Activated T-helper 1 cell treated with anti-CD3 and anti-CD28 coated beads, Interleukin-2, amount 50 U/mL, for 16 hours (primary cell): ENCODE results near the gene C10orf95.

Experiments
- DNase-seq, 2 donors: peaks; one replicate each; pipeline ENCODE4 v3.0.0-alpha.2; 2020; ENCODE audit warnings: low read depth in 1 of 2, low spot score in 1 of 2

C10orf95 gene

DNA sequence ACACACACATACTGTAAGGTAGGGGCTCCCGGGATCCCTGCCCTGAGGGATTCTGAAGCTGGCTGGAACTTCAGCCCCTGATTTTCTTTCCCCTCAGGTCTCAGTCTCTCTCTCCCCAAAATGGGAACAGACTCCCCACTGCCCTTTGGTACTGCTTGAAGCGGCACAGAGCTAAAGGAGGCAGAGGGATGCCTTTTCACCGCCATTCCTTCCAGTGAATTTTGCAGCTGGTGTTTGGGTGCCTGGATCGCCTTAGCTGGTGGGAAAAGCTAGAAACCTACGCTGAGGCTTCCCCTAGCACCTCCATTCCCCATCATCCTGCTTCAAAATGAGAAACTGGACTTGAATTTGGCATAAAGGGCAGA, 16.2 kb downstream of the C10orf95 start:
- no peak for DNase-seq

DNA sequence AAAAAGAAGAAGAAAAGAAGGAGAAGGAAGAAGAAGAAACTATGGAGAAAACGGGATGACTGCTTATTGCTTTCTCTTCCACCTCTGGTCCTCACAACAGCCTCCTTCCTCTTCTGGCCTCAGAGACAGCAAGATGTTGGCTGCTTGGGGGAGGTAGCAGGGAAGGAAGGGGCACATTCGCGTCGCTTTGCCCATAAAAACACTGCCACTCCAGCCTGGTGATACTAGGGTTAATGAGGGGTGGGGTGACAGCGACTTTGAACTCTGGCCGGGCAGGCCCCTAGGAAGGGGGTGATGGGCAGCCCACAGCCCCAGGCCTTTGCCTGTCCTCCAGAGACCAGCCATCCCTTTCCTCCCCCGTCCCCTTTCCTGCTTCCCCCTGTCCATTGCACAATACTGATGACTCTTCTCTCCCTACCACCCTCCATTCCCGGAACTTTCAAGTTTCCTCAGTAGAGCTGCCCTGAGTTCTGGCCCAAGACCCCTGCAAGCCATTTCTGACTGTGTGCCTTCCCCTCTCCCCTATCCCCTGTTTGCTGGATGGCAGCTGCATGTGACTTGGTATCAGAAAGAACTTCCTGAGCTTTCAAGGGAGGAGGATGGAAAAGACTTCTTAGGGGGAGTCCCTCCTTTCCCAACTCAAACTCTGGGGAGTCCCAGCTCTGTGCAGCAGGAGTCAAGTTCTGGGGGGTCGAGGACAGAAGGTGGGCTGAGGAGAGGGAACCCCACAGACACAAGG, 16.8 kb downstream of the C10orf95 start:
- no peak for DNase-seq

DNA sequence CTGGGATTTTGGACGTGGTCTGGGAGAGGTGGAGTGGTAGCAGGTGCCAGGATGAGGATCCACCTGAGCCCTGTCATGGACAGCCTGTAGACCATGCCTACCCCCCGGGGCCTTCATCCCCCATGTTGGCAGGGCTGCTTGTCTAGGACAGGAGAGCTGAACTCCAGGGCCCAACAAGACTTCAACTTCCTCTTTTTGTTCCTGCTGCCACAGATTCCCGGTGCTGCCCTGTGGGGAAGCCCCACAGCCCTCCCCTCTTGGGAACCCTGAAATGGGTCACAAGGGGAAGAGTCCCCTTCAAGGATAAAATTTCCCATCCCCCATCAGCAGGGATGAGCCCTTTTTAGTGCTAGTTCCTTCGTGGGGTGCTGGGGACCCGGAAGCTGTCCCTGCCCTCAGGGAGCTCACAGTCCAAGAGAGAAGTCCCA, 17.7 kb downstream of the C10orf95 start:
- DNase-seq = no peak

DNA sequence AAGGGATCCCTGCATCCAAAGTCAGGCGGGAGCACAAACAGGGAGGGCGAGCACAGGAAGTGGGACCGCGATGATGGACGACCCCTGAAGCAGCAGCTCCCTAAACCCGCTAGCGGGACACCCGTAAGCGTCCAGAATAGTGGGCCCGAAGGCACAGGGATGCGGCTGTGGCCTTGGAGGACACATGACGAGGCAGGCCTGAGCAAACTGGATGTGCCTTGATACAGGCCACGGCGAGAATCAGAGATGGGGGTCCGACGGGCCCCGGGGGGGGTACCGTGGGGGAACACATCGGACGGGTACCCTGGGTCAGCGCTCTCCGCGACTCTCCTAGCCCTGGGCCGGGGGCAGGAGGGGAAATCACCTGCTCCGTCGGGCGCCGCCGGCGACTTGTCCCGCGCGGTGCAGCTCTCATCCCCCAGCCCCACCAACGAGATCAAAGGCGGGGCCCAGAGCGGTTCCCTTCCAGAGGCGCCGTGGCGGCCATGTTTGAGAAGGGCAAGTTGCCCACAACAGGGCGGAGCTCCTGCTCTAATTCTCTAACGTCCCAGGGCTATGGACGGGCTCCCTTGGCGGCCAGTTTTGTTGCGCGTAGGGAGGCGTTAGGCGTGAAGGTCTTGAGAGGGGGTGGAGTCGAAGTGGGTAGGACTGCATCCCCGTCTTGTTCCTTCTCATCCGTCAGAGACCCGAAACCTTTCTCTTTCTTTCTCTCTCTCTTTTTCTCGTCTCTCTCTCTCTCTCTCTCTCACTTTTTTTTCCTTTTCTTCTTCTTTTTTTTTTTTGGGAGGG, 19.0 kb downstream of the C10orf95 start, which contains the start of gene CUEDC2:
CUEDC2 (minus strand) TSS at position 413 of the 789 bp plus-strand sequence. CDS start 7,386 bp downstream, outside the sequence.
- DNase-seq = peak; percentile 90 to 94

DNA sequence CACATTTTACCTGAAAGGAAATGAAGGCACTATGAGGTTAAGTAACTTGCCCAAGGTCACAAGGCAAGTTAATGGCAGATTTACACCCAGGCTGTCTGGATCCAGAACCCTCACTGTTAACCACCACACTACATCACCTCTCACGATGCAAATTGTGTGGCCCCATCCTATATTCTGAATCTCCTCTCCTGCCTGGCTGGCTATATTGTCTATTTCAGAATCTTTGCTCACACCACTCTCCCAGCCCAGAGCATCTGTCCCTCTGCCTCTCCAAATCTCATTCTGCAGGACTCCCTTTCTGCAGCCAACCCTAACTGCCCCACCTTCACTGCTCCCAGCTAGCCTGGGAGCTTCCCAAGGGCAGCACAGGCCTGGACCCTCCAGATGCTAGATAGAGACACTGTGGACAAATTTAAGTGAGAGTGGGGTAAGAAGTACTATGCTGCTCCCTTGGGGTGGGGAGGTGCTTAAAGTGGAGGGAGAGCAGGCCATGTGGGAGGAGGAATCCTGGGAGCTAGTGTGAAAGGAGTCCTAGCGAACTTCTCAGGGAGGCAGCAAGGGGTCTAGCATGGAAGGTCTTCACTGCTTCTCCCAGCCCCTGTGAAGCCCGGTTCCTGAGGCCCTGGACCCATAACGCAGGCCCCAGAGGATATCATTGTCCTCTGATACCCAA, 19.8 kb downstream of the C10orf95 start:
- DNase-seq = no peak

DNA sequence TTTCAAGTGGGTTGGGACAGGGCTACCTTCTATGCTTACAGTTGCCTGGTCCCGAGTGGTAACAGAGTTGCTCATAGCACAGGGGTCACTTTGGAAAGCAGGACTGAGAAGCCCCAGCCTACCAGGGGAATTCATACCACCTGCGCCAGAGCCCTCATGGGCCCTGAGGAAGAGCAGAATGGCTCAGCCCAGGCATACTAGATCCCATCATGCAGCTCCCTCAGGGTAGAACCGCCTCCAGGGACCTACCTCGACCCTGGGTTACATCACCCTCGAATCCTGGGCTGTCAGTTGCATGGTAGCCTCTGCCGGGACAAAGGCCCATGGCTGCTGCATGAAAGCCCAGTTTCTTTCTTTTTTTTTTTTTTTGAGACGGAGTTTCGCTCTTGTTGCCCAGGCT, 21.9 kb downstream of the C10orf95 start:
- DNase-seq = no peak

DNA sequence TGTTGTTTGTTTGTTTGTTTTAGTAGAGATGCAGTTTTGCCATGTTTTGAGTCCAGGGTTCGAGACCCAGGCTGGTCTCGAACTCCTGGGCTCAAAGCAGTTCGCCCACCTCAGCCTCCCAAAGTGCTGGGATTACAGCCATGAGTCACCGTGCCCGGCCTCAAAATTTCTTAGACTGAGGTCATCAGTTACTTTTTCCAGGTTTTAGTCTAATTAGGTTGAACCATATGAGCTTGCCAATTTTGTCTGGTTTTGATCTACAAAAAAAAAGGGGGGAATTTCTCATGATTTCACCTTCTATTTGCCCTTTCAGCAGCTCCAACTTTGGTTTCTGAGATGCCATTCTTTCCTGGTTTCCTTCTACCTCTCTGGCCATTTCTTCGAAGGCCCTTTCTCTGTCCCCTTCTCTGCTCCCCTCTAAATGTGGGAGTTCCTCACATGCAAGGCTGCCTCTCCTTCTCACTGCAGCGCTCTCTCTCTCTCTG, 24.5 kb downstream of the C10orf95 start:
- DNase-seq = no peak

DNA sequence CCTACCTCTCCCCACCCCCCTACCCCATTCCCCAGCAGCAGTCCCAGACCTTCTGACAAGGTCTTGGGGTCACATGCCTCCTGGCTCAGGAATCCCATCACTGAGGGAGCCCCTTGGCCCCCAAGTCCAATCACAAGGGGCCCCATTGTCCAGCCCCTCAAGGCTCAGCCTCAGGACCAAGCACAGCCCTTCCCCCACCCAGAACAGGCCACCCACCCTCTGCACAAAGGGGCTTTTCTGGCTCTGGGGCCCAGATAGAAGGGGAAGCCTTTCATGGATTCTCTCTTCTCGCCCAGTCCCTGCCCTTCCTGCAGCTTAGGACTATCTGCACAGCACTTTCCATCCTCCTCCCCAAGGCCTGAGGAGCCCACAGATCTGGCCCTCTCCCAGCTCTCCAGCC, 25.9 kb downstream of the C10orf95 start:
- no peak for DNase-seq

DNA sequence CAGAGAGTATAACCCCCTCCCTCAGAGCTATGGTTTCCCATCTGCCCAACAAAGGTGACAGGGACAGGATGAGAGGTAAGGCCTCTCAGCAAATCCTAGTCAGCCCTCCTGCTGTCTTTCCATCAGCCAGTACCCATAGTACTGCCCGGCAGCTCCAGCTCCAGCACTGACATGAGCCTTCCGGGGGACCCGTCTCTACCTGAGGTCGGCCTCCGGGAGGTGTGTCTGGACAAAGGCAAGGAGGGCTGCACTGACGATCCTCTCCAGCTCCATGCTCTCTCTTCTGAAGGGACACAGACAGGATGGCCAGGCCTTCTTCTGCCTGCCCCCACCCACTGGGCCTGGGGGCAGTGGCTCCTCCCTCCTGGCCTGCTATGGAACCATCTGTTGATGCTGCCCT, 26.4 kb downstream of the C10orf95 start:
- DNase-seq = no peak

DNA sequence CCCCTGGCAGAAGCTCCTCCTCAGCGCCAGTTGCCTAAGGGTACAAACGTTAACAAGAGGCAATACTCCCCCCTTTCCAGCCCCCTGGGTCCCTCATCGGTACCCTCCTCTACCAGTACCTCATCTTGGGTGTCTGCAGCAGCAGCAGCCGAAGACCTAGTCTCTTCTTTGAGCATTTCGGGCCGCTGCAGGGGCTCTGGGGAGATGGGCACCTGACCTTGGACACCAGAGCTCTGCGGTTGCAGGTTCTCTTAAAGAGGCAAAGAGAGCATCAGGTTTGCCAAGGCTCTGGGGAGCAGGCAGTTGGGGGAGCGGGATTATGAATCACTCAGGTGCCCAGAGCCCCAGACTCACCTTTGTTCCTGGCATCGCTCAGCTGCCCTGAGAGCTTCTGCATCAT, 27.2 kb downstream of the C10orf95 start:
- no peak for DNase-seq

DNA sequence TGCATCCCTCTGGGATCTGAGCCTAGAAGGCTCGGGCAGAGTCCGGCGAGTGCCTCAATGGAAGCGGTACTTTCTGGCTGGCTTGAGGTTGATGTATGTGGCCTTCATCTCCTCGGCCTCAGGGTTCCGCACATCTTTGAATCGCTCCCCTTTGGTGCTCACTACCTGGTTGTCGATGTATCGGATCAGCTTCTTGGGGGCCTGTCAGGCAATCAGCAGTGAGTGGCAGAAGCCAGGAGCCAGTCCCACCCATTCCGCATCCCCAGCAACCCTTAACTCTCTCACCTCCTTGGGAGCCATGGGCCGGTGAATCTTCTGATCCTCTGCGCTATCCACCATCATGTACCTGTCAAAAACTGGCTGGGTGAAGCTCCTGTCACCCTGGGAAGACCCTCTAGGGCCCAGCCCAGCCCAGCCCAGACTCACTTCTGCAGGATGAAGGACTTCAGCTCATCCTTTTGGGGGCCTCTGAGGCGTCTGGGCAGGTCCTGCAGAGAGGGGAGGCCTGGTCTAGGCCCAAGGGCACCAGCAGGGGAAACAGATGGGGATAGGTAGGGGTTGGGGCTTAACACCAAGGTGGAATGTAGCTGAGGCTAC, 27.9 kb downstream of the C10orf95 start:
- DNase-seq = no peak

DNA sequence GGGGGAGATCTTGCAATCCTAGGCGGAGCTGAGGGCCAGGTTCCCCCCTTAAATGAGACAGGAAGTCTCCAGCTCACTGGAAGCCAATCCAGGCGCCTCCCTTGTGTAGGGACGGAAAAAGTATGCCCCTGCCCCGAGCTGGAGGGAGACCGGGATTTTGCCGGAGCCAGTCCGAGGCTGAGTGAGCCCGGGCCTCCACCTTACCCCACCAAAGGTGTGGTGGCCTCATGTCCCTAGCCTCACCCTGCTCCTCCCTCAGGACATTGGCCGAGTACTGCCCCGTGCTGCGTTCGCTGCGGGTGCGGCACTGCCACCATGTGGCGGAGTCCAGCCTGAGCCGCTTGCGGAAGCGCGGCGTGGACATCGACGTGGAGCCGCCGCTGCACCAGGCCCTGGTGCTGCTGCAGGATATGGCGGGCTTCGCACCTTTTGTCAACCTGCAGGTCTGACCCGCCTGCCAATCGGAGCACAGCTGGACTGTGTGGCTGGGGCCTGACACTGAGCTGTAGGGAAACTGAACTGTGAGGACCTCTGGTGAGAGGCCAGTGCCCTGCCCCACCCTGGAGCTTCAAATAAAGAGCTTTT, 28.7 kb downstream of the C10orf95 start:
- DNase-seq = no peak

DNA sequence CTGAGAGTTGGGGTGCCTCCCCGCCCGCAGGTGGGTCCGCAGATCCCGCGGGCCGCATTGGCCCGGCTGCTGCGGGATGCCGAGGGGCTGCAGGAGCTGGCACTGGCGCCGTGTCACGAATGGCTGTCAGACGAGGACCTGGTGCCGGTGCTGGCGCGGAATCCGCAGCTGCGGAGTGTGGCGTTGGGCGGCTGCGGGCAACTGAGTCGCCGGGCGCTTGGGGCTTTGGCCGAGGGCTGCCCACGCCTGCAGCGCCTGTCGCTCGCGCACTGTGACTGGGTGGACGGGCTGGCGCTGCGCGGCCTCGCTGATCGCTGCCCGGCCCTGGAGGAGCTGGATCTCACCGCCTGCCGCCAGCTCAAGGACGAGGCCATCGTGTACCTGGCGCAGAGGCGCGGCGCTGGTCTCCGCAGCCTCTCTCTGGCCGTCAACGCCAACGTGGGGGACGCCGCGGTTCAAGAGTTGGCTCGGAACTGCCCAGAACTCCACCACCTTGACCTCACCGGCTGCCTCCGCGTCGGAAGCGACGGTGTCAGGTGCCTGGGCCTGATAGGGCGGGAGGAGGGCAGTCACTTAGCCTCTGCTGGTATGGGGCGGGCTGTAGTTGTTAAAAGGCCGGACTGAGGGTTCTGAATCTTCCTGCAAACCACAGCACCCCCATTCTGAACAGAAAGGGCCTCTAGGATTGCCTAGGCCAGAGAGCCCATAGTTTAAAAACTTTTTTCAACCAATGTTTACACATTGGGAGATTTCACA, 29.4 kb downstream of the C10orf95 start:
- DNase-seq = no peak

DNA sequence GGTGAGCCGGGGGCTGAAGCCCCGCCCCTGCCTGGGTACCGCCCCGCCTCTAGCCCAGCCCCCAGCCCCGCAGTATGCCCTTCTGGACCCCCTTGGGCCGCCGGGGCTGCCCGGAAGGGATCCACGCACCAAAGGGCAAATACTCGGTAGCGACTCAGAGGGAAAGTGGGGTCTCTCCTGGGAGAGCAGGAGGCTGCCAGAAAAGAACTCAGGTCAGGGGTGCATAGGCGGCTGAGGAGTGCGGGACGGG, 29.9 kb downstream of the C10orf95 start:
- DNase-seq = no peak

DNA sequence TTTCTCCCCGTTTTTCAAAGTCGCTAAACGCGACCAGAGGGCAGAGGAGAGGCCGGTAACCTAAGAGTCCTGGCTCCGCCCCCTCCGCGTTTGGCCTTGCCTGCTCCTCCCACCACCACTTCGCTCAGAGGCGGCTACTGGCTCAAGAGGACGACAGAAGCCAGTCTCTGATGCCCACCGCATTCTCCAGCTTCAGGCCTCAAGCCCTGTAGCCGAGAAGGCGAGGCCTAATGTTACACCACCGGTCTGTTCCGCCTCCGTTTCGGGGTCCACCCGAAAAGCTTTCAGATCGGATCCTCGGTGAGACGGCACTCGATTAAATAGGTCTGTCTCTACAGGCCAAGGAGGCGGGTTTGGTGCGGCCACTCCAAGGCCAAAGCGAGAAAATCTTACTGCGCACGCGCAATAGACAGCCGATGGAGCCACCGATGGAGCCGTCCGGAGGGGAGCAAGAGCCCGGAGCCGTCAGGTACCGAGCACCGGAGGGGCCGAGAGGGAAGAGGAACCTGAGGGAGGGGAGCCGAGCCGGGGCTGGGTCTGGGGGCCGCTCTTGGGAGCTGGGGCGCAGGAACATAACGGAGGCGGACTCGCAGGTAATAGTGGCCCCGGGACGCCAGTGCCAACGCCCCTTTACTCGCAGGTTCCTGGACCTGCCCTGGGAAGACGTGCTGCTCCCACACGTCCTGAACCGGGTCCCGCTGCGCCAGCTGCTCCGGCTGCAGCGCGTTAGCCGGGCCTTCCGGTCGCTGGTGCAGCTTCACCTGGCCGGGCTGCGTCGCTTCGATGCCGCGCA, 30.4 kb downstream of the C10orf95 start, which contains the start of gene FBXL15:
FBXL15 (plus strand) TSS at position 123 of the 793 bp plus-strand sequence; CDS start at position 417, 294 bp downstream.
- DNase-seq = peak; percentile 91

DNA sequence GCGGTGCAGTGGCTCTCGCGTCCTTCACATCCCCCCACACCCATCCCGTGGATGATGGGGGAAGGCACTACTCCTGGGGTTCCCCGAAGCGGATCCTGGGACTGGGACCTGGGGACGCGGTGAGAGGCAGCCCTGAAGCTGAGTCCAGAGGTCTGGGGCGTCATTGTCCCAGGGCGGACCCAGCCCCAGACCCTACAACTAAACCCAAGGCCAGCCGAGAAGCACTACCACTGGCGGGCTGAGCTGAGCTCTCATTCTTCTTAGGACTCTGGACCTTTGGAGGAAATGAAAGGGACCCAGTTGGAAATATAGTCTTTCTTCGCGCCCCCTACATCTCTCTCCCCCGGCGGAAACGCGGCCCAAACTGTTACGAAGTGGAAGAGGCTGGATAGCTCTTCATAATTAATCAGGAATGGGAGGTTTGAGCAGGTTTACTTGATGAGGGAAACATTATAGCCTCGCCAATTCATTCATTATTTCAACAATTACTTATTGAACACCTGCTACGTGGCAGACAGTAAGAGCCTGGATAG, 31.1 kb downstream of the C10orf95 start:
- DNase-seq = no peak

DNA sequence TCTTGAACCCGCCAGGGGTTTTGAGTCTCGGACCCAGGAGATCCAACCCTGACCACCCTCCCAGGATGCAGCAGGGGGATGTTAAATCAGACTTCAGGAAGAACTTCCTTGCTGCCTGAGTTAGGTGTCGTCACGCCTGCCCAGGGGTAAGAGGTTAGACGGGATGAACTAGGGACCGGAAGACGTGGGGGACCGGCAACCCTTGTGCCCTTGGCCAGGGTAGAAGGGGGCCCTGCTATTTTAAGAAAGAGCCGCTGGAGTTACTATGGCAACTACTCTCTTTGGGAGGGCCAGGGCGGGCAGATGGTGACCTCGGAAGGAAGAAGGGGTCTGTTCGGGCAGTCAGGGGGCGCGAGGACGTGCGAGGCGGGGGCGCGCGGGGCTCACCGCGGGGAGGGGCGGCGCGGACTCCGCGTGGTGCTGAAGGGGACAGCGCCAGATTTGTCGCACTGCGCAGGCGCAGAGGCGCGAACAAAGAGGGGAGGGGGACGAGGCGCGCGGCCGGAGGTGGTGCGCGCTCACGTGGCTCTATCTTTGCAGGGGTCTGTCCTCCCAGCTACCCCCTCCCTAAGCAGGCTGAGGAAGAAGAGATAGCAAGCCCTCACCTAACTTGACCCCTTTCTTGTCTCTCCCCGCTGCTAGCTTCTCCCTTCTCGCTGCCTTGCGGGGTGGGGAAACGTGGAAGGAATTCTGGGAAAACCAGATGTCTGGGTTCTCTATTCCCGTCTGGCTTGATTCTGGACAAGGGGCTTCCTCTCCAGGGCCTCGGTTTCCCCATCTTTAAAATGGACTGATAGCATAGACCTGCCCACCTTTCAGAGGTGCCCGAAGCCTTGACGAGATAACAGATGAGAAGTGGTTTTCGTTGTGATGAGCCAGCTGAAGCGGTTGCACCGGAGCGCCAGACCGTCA, 31.8 kb downstream of the C10orf95 start:
- DNase-seq = peak; percentile 45 to 56

DNA sequence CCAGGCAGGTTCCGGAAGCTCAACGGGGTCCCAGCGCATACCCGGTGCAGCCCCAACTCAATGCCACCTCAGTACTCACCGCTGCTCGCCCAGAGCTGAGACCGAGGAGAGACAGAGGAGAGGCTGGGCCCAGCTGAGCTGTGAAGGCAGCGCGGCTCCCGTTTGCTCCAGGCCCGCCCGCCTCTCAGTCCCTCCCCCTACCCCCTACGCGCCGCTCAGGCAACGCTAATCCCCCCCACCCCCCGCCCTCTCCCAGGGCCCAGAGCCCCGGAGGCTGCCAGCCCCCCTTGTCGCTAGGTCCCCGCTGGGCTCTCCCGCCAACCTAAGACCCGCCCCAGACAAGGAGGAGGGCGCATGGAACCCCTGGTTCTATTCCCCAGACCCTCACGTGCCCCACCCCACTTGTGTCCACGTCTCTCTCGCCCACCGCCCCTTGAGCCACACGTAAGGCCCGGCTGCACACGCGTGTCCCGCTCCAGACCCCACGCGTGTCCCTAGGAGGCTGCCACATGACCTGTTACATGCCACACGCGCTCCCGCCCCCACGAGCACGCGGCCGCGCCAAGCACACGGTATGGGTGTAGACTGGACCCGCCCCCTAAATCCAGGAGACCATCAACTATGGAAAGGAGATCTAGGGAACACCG, 32.6 kb downstream of the C10orf95 start, which contains the start of gene PSD:
PSD (minus strand) TSS at position 164 of the 647 bp plus-strand sequence. CDS start 1,747 bp downstream, outside the sequence.
- DNase-seq = no peak
